A549 (cell line): ENCODE measurements around the gene SSBP2.

Source experiments
- CBX8 ChIP-seq: fragments of 200-600 bp; sonication (generic); IDR thresholded peaks from 2 replicates; pipeline ENCODE4 v1.6.1; 2016
- CTCF ChIP-seq: fragments of >200 bp; sonication (Bioruptor Twin); formaldehyde crosslinking; IDR thresholded peaks from 3 replicates; pipeline ENCODE4 v1.5.1; 2016
- JUNB ChIP-seq: fragments of >200 bp; sonication (Bioruptor Twin); formaldehyde crosslinking; IDR thresholded peaks from 2 replicates; pipeline ENCODE4 v1.6.1; 2016
- KDM5A ChIP-seq: fragments of 200-600 bp; sonication (generic); IDR thresholded peaks from 2 replicates; pipeline ENCODE4 v1.6.1; 2016; ENCODE audit warnings: antibody characterized with exemption, mild to moderate bottlenecking
- MAX ChIP-seq: IDR thresholded peaks from 2 replicates; pipeline ENCODE4 v1.6.1; 2012

- no peak for TF ChIP-seq JUNB
- TF ChIP-seq CTCF = no peak
- TF ChIP-seq CBX8 = no peak
- TF ChIP-seq MAX = no peak
- TF ChIP-seq KDM5A = no peak
These were observed 178.7 kb downstream of the SSBP2 start for GRCh38 chr5:81572201-81572600.
